ENCODE results near the gene ASCC1.

DNA sequence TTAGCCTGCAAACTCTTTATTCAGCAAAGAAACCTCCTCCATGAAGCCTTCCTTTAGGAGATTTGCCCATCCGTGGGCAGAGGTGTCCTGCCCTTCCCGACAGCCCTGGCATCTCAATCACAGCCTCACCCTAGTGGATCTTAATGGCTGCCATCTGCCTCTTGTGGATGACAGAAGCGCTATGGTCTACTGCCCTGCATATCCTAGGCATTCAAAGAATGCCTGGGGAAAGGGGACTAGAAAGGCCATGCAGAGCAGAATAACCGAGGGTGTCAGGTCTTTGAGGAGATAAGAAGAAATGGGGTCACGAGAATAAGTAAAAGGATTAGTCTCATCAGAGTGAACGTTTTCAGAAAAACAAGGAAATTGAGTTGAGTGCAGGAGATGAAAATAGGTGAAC is 70.0 kb downstream of the ASCC1 start:
- no peak for TF ChIP-seq CTCF (IDR thresholded peaks at IDR 0.05)
- TF ChIP-seq POLR2AphosphoS5 (IDR thresholded peaks at IDR 0.05): no peak
- no peak for TF ChIP-seq EP300 (IDR thresholded peaks at IDR 0.05)
- no peak for TF ChIP-seq POLR2A (IDR thresholded peaks at IDR 0.05)

Measured in stomach (tissue), 4 donors.